Inflammatory macrophage (primary cell): Measurements from ENCODE around the gene SUCLA2.
"Not testable (repeated sequence)": the region's sequence is repeated elsewhere in the genome, so short reads cannot be mapped to it uniquely, and the experiment has no call there.

Experiments
- DNase-seq, 2 donors: peaks; one replicate each; pipeline ENCODE4 v3.0.0-alpha.2; 2020 to 2022
- total RNA-seq, 18 experiments: gene quantifications; one replicate each; lab custom pipeline; 2026; ENCODE audit warnings: mixed read lengths in 6 of 18, inconsistent platforms in 2 of 18; lab: John Stamatoyannopoulos, UW

Gene SUCLA2
- 22.7 to 90.2 (median 58.6) reads per million in 18 experiments for total RNA-seq

GRCh38 chr13:48001114-48001881, at the start of gene SUCLA2:
Gene SUCLA2 (minus strand): TSS chr13:48001273. CDS start chr13:48001269, 4 bp downstream.
- peak; percentile 93 to 96 for DNase-seq

DNA sequence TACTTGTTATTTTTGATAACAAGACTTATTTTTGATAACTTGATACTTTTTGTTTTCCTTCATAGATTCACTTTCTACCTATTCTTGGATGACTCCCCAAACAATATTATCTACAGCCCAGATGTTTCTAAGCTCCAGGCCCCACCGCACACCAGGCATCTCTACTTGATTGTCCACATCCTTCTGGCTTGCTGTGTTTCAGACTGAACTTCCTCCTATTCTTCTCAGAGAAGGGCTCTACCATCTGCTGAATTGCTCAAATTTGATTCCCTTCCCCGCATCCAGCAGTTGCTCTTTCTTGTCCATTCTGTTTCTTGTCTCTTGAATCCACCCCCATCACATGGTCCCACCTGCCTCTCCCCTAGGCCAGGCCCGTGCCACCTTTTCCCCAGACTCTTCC, 49.5 kb upstream of the SUCLA2 start:
- no peak for DNase-seq

- no peak for DNase-seq
These were observed 42.9 kb upstream of the SUCLA2 start for GRCh38 chr13:48043789-48044503.

- no peak for DNase-seq
These were observed 41.8 kb upstream of the SUCLA2 start for GRCh38 chr13:48042894-48043293.

DNA sequence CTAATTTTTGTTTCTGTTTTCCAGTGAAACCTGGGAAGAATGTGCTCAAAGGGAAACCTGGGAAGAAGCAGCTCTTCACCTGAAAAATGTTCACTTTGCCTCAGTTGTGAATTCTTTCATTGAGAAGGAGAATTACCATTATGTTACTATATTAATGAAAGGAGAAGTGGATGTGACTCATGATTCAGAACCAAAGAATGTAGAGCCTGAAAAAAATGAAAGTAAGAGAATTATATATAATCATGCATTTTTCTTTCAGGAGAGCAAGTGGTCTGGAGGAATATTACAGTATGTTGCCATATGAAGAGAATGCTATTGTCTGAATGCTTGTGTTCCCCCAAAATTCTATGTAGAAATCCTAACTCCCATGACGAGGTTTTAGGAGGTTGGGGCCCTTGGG, 39.8 kb upstream of the SUCLA2 start:
- DNase-seq = no peak

DNA sequence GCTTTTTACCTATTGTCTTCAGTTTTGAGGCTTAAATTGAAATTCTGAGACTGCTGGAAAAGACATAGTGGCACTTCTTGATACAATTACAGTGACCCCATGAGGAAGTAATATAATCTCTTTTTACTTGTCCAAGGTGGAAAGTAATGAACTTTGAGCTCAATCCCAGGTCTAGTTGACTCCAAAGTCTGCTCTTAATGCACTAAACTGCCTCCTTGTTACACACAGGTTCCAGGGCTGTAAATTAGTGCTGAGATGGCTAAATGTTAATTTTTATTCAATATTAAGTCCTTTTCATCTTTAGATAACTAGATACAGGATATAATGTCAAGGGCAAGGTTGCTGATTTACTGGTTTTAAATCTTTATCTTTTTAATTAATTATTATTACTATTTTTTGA, 39.0 kb upstream of the SUCLA2 start:
- no peak for DNase-seq

DNA sequence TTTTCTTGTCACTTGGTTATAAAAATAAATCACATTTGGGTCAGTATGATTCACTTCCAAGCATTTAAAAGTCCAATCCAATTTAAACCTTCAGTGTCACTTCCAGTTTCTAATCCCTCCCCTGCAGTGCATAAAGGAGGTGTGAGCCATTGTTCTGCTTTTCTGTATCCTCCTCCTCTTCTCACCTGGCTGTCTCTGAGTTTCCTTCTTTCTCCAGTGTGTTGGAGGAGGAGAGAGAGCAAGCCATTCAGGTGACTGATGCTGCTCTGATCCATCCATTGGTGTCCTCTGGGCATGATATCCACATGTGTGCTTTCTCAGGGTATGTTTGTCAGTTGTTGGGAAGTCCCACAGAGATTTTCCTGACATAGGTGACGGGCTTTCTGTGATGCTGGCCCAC, 37.7 kb upstream of the SUCLA2 start:
- peak in 1 of 2 donors; percentile 1 for DNase-seq

DNA sequence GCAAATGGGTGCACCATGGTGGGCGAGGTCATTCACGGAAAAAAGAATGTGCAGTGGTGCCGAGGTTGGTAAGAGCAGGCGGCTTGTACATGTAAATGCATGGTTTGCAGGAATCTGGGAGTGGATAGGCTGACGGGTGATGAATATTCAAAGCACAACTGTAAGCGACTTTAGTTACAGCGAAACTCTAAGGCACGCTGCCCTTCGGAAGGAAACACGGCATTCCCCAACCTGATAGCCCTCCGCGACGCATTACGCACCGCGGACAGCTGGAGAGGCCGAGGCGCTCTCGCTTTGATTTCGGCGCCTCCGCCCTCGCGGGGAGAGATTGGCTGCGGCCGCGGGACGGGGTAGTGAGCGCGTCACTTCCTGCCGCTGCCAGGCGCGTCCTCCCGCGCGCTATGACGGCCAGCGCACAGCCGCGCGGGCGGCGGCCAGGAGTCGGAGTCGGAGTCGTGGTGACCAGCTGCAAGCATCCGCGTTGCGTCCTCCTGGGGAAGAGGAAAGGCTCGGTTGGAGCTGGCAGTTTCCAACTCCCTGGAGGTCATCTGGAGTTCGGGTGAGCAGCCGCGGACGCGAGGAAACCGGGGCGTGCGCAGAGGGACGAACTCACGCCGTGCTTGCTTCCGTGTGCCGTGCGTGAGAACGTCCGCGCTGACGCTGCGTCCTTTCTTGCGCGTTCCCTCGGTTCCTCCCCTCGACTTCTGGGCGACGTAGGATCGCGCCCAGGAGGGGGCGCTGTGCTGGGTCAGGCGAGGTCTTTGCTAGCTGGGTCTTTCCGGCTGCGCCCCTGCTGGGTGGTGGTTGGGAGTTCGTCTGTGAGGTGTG, 36.5 kb upstream of the SUCLA2 start, which contains the start of gene NUDT15:
Gene NUDT15 (plus strand): TSS at position 381 of the 828 bp plus-strand sequence. CDS start 21 bp downstream, at position 402.
- DNase-seq = peak; percentile 96 to 97

DNA sequence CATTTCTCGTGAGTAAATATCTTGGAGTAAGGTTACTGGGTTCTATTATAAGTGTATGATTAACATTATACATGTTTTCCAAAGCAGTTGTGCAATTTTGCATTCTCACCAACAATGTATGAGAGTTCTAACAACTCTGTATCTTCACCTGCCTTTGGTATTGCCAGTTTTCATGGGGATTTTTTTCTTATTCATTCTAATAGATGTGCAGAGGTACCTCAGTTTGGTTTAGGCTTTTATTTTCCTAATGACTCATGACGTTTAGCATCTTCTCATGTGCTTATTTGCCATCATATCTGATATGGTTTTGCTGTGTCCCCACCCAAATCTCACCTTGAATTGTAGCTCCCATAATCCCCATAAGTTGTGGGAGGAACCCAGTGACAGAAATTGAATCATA, 28.8 kb upstream of the SUCLA2 start:
- no peak for DNase-seq

DNA sequence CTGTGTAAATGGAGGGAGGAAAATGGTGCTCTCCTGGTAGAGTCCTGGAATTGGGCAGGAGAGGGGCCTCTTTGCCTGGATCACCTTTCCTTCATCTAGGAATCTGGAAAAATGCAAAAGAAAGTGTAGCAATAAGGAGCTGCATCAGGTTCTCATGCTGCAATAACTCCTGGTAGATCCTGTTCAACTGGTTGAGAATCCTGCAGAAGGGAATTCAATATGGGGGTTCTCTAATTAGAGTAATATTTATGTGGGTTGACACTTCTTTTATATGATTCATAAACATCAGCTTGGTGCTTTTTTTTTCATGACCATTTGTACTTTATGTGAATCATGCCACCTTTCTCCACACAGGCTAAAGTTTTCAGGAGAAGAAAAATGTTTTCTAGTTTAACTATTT, 27.0 kb upstream of the SUCLA2 start:
- DNase-seq = no peak

DNA sequence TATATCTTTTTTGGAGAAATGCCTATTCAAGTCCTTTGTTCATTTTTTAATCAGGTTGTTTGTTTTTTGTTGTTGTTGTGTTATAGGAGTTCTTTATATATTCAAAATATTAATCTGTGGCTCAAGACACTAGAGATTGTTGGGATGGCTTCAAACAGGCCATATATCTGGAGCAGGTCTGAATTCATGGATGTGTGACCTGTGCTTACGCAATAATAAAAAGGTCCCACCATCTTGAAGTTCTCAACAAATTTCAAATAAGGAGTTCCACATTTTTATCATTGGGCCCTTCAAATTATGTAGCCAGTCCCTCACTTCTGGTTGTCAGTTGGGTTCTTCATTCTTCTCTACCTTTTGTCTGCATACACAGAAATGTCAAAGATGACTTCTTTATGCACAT, 18.7 kb upstream of the SUCLA2 start:
- DNase-seq = no peak

DNA sequence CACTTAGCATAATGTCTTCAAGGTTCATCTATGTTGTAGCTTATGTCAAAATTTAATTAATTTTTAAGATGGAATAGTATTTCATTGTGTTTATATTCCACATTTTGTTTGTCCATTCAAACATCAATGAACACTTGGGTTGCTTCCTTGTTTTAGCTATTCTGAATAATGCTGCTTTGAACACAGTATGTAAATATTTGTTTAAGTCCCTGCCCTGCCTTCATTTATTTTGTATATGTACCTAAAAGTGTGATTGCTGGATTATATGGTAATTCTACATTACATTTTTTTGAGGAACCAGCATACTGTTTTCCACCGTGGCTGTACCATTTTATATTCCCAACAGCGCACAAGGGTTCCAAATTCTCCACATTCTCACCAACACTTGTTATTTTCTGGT, 17.6 kb upstream of the SUCLA2 start:
- no peak for DNase-seq

DNA sequence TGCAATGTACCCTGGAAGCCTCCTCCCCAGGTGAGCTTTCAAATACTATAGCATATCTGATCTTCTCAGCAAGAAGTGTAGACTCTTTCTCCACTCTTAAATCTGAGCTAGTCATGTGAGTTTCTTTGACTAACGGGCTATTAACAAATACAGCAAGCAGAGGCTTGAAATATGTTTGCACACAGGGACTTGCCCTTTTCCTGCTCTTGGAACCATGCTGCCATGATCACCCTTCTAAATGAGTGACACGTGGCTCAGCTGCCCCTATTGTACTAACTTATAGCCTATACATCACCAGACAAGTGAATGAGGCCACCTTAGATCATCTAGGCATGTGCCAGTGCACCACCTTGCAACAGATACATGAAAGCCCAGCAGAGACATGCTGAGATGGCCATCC, 13.3 kb upstream of the SUCLA2 start:
- DNase-seq = no peak

GRCh38 chr13:48012668-48013067, 11.6 kb upstream of the SUCLA2 start:
- DNase-seq = no peak

DNA sequence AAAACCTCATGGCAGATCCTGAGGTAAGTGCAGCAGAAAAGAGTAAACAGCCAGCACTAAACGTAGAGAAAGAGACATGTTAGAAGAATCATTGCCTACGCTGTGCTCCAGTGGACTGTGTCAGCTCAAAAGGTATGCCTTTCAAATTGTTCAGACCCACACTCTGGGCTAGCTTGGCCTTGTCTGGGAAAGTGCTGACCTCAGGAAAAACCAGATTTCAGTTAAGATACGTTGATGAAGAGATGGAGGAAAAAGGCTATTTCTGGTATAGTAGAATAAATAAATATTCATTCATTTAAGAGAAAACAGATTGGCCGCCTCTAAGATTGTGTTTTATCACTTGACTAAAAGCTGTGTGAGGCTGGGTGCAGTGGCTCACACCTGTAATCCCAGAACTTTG, 9.6 kb upstream of the SUCLA2 start:
- DNase-seq = no peak

GRCh38 chr13:48009284-48009683, 8.2 kb upstream of the SUCLA2 start:
- no peak for DNase-seq

GRCh38 chr13:48006396-48006795, 5.3 kb upstream of the SUCLA2 start:
- DNase-seq = no peak

- DNase-seq = peak; percentile 8 to 31
These were observed 3.1 kb upstream of the SUCLA2 start for GRCh38 chr13:48004201-48004600.

DNA sequence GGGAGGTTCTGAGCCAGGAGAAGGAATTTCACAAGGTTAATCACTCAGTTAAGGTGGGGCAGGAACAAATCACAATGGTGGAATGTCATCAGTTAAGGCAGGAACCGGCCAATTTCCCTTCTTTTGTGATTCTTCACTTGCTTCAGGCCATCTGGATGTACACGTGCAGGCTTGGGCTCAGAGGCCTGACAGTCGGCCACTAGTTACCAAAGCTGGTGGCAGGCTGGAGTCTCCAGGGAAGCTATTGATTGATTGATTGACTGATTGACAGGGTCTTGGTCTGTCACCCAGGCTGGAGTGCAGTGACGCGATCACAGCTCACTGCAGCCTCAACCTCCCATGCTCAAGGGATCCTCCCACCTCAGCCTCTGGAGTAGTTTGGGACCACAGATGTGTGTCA, 926 bp upstream of the SUCLA2 start:
- DNase-seq = not testable (repeated sequence)

DNA sequence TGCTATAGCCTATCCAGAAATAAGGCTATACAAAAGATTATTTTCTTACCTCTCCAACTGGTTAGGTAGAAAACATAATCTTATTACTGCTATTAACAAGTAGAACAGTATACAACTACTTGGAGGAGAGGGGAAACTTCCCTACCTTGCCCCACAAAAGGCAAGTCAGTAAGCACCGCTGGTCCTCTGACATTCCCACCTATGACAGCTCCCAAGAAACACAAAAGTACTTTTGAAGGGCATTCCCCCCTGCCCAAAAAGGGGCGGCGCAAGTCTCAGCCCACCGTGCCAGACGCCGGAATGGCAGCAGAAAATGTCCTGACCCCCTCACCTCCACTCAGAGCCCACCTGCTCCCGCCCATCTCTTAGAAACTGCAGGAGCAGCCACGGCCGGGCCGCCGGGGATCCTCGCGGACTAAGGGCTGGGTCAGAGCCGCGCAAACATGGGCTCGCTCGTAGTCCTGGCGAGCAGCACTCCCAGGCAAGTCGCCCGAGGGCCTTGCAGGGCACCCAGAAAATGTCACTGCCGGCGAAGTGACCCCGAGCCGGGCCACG, 437 bp downstream of the SUCLA2 start:
- DNase-seq = peak in 1 of 2 donors; percentile 1

DNA sequence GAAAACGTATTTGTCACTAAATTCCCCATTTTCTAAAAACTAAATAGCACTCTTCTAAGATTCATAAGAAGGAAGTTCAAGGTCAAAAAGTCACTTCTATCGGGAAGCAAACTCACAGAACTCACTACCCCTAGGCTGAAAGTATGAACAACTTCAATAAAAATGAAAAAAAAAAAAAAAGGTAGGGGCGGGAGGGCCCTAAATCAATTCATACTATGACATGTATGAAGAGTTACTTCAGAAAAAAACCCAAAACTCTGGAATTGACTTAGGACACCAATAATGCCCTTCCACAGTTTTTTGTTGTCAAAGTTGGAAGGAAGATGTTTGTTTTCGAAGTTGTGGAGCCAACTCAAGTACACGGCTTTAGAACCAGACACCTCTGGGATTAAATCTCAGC, 1.1 kb downstream of the SUCLA2 start:
- no peak for DNase-seq

GRCh38 chr13:47997384-47997783, 3.7 kb downstream of the SUCLA2 start:
- DNase-seq = no peak

DNA sequence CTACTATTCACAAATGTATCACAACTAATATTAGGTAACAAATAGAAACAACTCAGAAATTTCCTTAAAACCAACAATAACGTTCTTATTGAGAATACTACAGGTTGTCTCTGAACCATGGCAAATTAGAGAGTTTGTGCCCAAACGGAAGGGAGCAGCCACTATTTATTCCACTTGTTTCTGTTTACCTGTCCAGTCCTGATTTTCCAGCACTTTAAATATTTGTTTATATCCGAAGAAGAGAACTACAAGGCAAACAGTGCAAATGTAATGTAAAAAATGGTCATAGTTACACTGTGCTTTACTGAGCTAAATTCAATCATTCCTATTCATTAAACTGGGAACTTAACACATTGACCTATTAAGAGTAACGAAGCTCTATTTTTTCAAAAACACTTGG, 9.2 kb downstream of the SUCLA2 start:
- DNase-seq = no peak
